ENCODE results near the gene PACRG. TPM values are rescaled to one million over a fixed set of nuclear protein-coding genes. Genes with fewer than 3 reads are reported as not detected.

The PACRG gene
- total and polyA plus RNA-seq, 10 of the 15 experiments (the other 5 are each of a cell fraction or from before 2014, with no cell fraction given) = not detected

- TF ChIP-seq IRF3 (IDR thresholded peaks at IDR 0.05) = no peak
- TF ChIP-seq POLR2AphosphoS5 (IDR thresholded peaks at IDR 0.05; ENCODE audit: low read length) = no peak
- no peak for TF ChIP-seq TCF12 (IDR thresholded peaks at IDR 0.05; ENCODE audit: low read depth, low read length)
- no peak for TF ChIP-seq TARDBP (IDR thresholded peaks at IDR 0.05; ENCODE audit: borderline replicate concordance)
- no peak for TF ChIP-seq HDAC2 (IDR thresholded peaks at IDR 0.05)
- TF ChIP-seq ELK1 (IDR thresholded peaks at IDR 0.05; ENCODE audit: low read depth, low read length) = no peak
- no peak for TF ChIP-seq STAT1 (conservative IDR thresholded peaks at IDR 0.05)
- no peak for TF ChIP-seq ZNF274 (IDR thresholded peaks at IDR 0.05; ENCODE audit: insufficient read depth, insufficient read length)
- no peak for TF ChIP-seq EZH2 (IDR thresholded peaks at IDR 0.05; ENCODE audit: borderline replicate concordance, control insufficient read depth, low read depth, low read length)
These were observed 46.9 kb upstream of the PACRG start (continued) for GRCh38 chr6:162680871-162681270.

- FAIRE-seq (no peak), ATAC-seq (no peak), DNase-seq (ENCODE audit: low read depth, low spot score) (no peak)
- H3K79me2 ChIP-seq (ENCODE audit: control insufficient read depth, insufficient read depth, low read length) = no peaks in the 10 kb centered on the region
- H3K9me3 ChIP-seq (replicated peaks; ENCODE audit: control insufficient read depth, insufficient read depth, low read length) = no peaks in the 10 kb centered on the region
- ChIA-PET POLR2A (no interaction called here), SMC1A (ENCODE audit: uncharacterized antibody, unreplicated experiment) (no interaction called here), CTCF (no interaction called here), RAD21 (ENCODE audit: unreplicated experiment) (no interaction called here)
- no TSS peak for BruUV-seq (replicated peaks)
- no peak overlapping the region for H3K4me2 ChIP-seq (ENCODE audit: control insufficient read depth, insufficient read depth)
- no peak overlapping the region for H3K27ac ChIP-seq (ENCODE audit: control insufficient read depth, insufficient read depth)
- no peaks in the 10 kb centered on the region for H3K36me3 ChIP-seq (ENCODE audit: control insufficient read depth in 2 of 2, insufficient read depth in 2 of 2, low read length in 1 of 2)
- in situ Hi-C loops (cut with MboI) = no loop called here
- intact Hi-C loops (cut with micrococcal nuclease; ENCODE audit: unreplicated experiment) = no loop called here
- H3K9ac ChIP-seq (ENCODE audit: control insufficient read depth, insufficient read depth, low read length) = no peak overlapping the region
- WGBS (ENCODE audit: insufficient coverage, insufficient replicate concordance, low lambda C conversion rate, missing lambda C conversion rate) = 0% methylated on average over 1 of the region's 1 CpG
- H3K4me1 ChIP-seq (ENCODE audit: control insufficient read depth, insufficient read depth, low read length) = no peaks in the 10 kb centered on the region
- H2AFZ ChIP-seq (ENCODE audit: control insufficient read depth, low read depth, low read length) = no peak overlapping the region
- H3K27me3 ChIP-seq (replicated peaks in 1 of 2; ENCODE audit: control insufficient read depth in 2 of 2, insufficient read depth in 2 of 2, low read length in 1 of 2) = no peaks in the 10 kb centered on the region
- no peak overlapping the region for H3K4me3 ChIP-seq
- H4K20me1 ChIP-seq (ENCODE audit: control insufficient read depth, insufficient read depth) = no peaks in the 10 kb centered on the region
- TF ChIP-seq TCF3 (IDR thresholded peaks at IDR 0.05; ENCODE audit: borderline replicate concordance, insufficient read depth, low read depth, low read length) = no peak
- TF ChIP-seq ZBTB33 (IDR thresholded peaks at IDR 0.05) = no peak
- no peak for TF ChIP-seq DPF2 (IDR thresholded peaks at IDR 0.05)
- no peak for TF ChIP-seq YBX1 (IDR thresholded peaks at IDR 0.05)
- TF ChIP-seq ZNF687 (IDR thresholded peaks at IDR 0.05) = no peak
- no peak for TF ChIP-seq FOXK2 (IDR thresholded peaks at IDR 0.05)
- TF ChIP-seq STAT1 (conservative IDR thresholded peaks at IDR 0.05) = no peak
- TF ChIP-seq GATAD2B (conservative IDR thresholded peaks at IDR 0.05; ENCODE audit: low read depth) = no peak
- no peak for TF ChIP-seq SMAD5 (IDR thresholded peaks at IDR 0.05; ENCODE audit: low read depth)
- no peak for TF ChIP-seq NFYB (IDR thresholded peaks at IDR 0.05; ENCODE audit: insufficient read depth, low read depth, low read length)
These were observed 46.3 kb upstream of the PACRG start for GRCh38 chr6:162681447-162681846.
